Peyer's patch (tissue), 4 donors: ENCODE results near the gene AMER2.

Experiments
- POLR2A ChIP-seq, 2 donors: fragments of 450-650 bp; IDR thresholded peaks; one replicate each; pipeline ENCODE4 v1.5.1; 2017; ENCODE audit warnings: antibody characterized with exemption in 2 of 2, mild to moderate bottlenecking in 2 of 2, moderate library complexity in 2 of 2
- TF ChIP-seq, protein P1 (sequence below), 6 experiments: fragments of 450-650 bp in 4 of 6; fragments of 200-600 bp in 2 of 6; sonication (generic) in 1 of 6; IDR thresholded peaks; one replicate each; pipeline ENCODE4 v1.5.1; 2017 to 2019; ENCODE audit warnings: antibody characterized with exemption in 6 of 6, mild to moderate bottlenecking in 3 of 6, moderate library complexity in 1 of 6

DNA sequence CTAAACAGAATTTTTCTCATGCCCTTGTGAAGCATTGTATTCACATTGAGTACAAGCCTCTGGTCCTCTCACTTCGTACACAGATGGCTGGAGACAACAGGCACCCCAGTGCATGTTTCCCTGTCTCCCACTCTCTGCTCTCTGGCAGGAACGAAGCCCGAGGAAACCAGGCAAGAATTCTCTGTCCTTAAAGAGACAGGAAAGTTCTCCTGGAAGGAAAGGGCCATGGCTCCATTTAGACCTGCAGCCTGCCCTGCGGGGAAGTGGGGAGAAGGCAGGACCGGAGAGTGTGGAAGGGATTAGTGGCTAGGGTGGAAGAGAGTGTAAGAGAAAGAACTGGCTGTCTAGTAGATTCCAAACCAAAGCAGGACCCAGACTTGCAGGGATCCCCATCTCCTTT is 15.5 kb upstream of the AMER2 start:
- TF ChIP-seq, protein P1, sequence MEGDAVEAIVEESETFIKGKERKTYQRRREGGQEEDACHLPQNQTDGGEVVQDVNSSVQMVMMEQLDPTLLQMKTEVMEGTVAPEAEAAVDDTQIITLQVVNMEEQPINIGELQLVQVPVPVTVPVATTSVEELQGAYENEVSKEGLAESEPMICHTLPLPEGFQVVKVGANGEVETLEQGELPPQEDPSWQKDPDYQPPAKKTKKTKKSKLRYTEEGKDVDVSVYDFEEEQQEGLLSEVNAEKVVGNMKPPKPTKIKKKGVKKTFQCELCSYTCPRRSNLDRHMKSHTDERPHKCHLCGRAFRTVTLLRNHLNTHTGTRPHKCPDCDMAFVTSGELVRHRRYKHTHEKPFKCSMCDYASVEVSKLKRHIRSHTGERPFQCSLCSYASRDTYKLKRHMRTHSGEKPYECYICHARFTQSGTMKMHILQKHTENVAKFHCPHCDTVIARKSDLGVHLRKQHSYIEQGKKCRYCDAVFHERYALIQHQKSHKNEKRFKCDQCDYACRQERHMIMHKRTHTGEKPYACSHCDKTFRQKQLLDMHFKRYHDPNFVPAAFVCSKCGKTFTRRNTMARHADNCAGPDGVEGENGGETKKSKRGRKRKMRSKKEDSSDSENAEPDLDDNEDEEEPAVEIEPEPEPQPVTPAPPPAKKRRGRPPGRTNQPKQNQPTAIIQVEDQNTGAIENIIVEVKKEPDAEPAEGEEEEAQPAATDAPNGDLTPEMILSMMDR (IDR thresholded peaks at IDR 0.05) = no peak
- no peak for TF ChIP-seq POLR2A (IDR thresholded peaks at IDR 0.05)
